HCT116 (cell line): Measurements from ENCODE around the gene LURAP1L. TPM values are rescaled to one million over a fixed set of nuclear protein-coding genes. Genes with fewer than 3 reads are reported as not detected.

Source experiments
- ATAC-seq: fragments of 200-7000 bp; cut with Tn5 transposase; 2 replicates; pipeline ENCODE4 v1.9.1; 2020; ENCODE audit warnings: mild to moderate bottlenecking, moderate library complexity
- BruUV-seq: library from RNA; stranded (reverse); fragments of 400-500 nt; replicated peaks from 2 replicates; lab custom pipeline; 2021; lab: Mats Ljungman, UMichigan
- CTCF ChIA-PET: fragments of 300-600 bp; sonication (Branson Sonifier 250); formaldehyde crosslinking; loops from one replicate; lab custom pipeline; 2021; ENCODE audit warnings: antibody characterized with exemption; lab: Charles Lee
- POLR2A ChIA-PET: fragments of 300-600, 350-600 bp; sonication (Branson Sonifier 250); formaldehyde crosslinking; loops from one replicate; lab custom pipeline; 2021; ENCODE audit warnings: antibody characterized with exemption; lab: Charles Lee
- RAD21 ChIA-PET, 2 experiments: fragments of 300-600 bp; sonication (Branson Sonifier 250); formaldehyde crosslinking; loops; one replicate each; lab custom pipeline; 2023; ENCODE audit warnings: low total read pairs in 2 of 2; ENCODE audit not compliant: uncharacterized antibody in 2 of 2, unreplicated experiment in 2 of 2, low non-redundant PET in 1 of 2; lab: Charles Lee
- DNase-seq: peaks from one replicate; pipeline ENCODE4 v3.0.0-alpha.2; 2010; ENCODE audit warnings: low read depth, low spot score
- H2AFZ ChIP-seq: fragments of 200-600 bp; shearing (Covaris generic), sonication (generic); 2 replicates; pipeline ENCODE4 v1.6.1; 2017; ENCODE audit warnings: low read depth, mixed run types, mixed read lengths, antibody characterized with exemption, low read length; ENCODE audit not compliant: poor library complexity, severe bottlenecking
- H3K27ac ChIP-seq: 2 replicates; pipeline ENCODE4 v1.5.1; 2012; ENCODE audit warnings: low read depth, low read length
- H3K27me3 ChIP-seq: fragments of 200-600 bp; sonication (generic); 2 replicates; pipeline ENCODE4 v1.6.1; 2016; ENCODE audit warnings: mixed run types, low read length, mixed read lengths; ENCODE audit not compliant: insufficient read depth
- H3K36me3 ChIP-seq, 2 experiments: fragments of 200-500 bp in 1 of 2; fragments of 200-600 bp in 1 of 2; sonication (Bioruptor generic) in 1 of 2; sonication (generic) in 1 of 2; 2 replicates each; pipeline versions ENCODE4 v1.5.1 to v1.6.1; 2014 to 2016; ENCODE audit warnings: low read length in 2 of 2, inconsistent platforms in 1 of 2, mixed read lengths in 1 of 2, mixed run types in 1 of 2; ENCODE audit not compliant: insufficient read depth in 2 of 2, control insufficient read depth in 1 of 2
- H3K4me1 ChIP-seq, 2 experiments: fragments of 200-600 bp in 1 of 2; sonication (generic) in 1 of 2; 2 replicates each; pipeline versions ENCODE4 v1.5.1 to v1.6.1; 2012 to 2017; ENCODE audit warnings: low read length in 2 of 2, inconsistent platforms in 1 of 2, mild to moderate bottlenecking in 1 of 2, mixed read lengths in 1 of 2, mixed run types in 1 of 2, moderate library complexity in 1 of 2; ENCODE audit not compliant: insufficient read depth in 2 of 2, control insufficient read depth in 1 of 2
- H3K4me2 ChIP-seq: fragments of 200-600 bp; sonication (generic); 2 replicates; pipeline ENCODE4 v1.6.1; 2017; ENCODE audit warnings: mixed run types, low read length, mixed read lengths
- H3K4me3 ChIP-seq, 2 experiments: fragments of 200-600 bp in 1 of 2; sonication (generic) in 1 of 2; replicated peaks in 1 of 2; 2 replicates each; pipeline ENCODE4 v1.5.1; 2011 to 2016; ENCODE audit warnings: low read length in 2 of 2, control low read depth in 1 of 2, low read depth in 1 of 2, mild to moderate bottlenecking in 1 of 2, mixed read lengths in 1 of 2, mixed run types in 1 of 2
- H3K79me2 ChIP-seq: fragments of 200-600 bp; sonication (generic); 2 replicates; pipeline ENCODE4 v1.6.1; 2017; ENCODE audit warnings: mild to moderate bottlenecking, mixed run types, low read length, moderate library complexity, mixed read lengths; ENCODE audit not compliant: insufficient read depth
- H3K9ac ChIP-seq: fragments of 200-600 bp; sonication (generic); 2 replicates; pipeline ENCODE4 v1.6.1; 2016; ENCODE audit warnings: low read length, mixed read lengths
- H3K9me2 ChIP-seq: fragments of 200-600 bp; sonication (generic), shearing (Covaris generic); 2 replicates; pipeline ENCODE4 v1.6.1; 2017; ENCODE audit warnings: mixed run types, mild to moderate bottlenecking, moderate library complexity; ENCODE audit not compliant: insufficient read depth
- H3K9me3 ChIP-seq, 2 experiments: fragments of 200-500 bp in 1 of 2; fragments of 200-600 bp in 1 of 2; sonication (Bioruptor generic) in 1 of 2; sonication (generic) in 1 of 2; 2 replicates each; pipeline ENCODE4 v1.6.1; 2014 to 2017; ENCODE audit warnings: low read length in 2 of 2, mixed read lengths in 2 of 2, inconsistent platforms in 1 of 2, low read depth in 1 of 2, mild to moderate bottlenecking in 1 of 2, mixed run types in 1 of 2, moderate library complexity in 1 of 2; ENCODE audit not compliant: control insufficient read depth in 1 of 2, insufficient read depth in 1 of 2
- H4K20me1 ChIP-seq: fragments of 200-600 bp; sonication (generic), shearing (Covaris generic); 2 replicates; pipeline ENCODE4 v1.6.1; 2017; ENCODE audit warnings: mixed run types, mild to moderate bottlenecking, moderate library complexity; ENCODE audit not compliant: insufficient read depth
- CBX3 ChIP-seq: IDR thresholded peaks from 2 replicates; pipeline ENCODE4 v1.6.1; 2012; ENCODE audit warnings: low read depth
- EGR1 ChIP-seq: IDR thresholded peaks from 2 replicates; pipeline ENCODE4 v1.6.1; 2012; ENCODE audit warnings: low read depth
- EZH2 ChIP-seq: fragments of 200-600 bp; sonication (generic); IDR thresholded peaks from 2 replicates; pipeline ENCODE4 v1.6.1; 2017; ENCODE audit warnings: antibody characterized with exemption, mixed run types
- FOSL1 ChIP-seq: IDR thresholded peaks from 2 replicates; pipeline ENCODE4 v1.6.1; 2012; ENCODE audit warnings: low read depth
- JUND ChIP-seq: IDR thresholded peaks from 2 replicates; pipeline ENCODE4 v1.6.1; 2012
- POLR2A ChIP-seq: IDR thresholded peaks from 2 replicates; pipeline ENCODE4 v1.7.0; 2011; ENCODE audit warnings: borderline replicate concordance; ENCODE audit not compliant: insufficient read depth, insufficient read length; ENCODE audit errors: extremely low read depth
- POLR2AphosphoS5 ChIP-seq: IDR thresholded peaks from 2 replicates; pipeline ENCODE4 v1.6.1; 2011; ENCODE audit warnings: mild to moderate bottlenecking, low read depth, low read length, moderate library complexity
- RAD21 ChIP-seq: IDR thresholded peaks from 2 replicates; pipeline ENCODE4 v1.6.1; 2012; ENCODE audit warnings: low read depth, mild to moderate bottlenecking
- SRF ChIP-seq: IDR thresholded peaks from 2 replicates; pipeline ENCODE4 v1.6.1; 2012; ENCODE audit warnings: low read depth
- TCF7L2 ChIP-seq: IDR thresholded peaks from 2 replicates; pipeline ENCODE4 v1.7.0; 2011; ENCODE audit warnings: borderline replicate concordance, inconsistent platforms; ENCODE audit not compliant: insufficient read depth, insufficient read length; ENCODE audit errors: extremely low read depth
- ZFX ChIP-seq: fragments of 450-650 bp; IDR thresholded peaks from 2 replicates; pipeline ENCODE4 v1.6.1; 2017
- ZNF274 ChIP-seq: fragments of 200-500 bp; sonication (Bioruptor generic); IDR thresholded peaks from 2 replicates; pipeline ENCODE4 v1.6.1; 2014; ENCODE audit warnings: mild to moderate bottlenecking, low read depth, low read length, inconsistent platforms
- intact Hi-C: fragments of 100-400 bp; cut with micrococcal nuclease; formaldehyde crosslinking; loops from 2 replicates; pipeline ENCODE4 v1.10.0; 2022
- total RNA-seq: library from RNA; stranded (reverse); gene quantifications from one replicate; pipeline ENCODE4 v1.2.1, GENCODE V29; 2021; ENCODE audit not compliant: unreplicated experiment
- TF ChIP-seq, protein P1 (sequence below), 3 experiments: fragments of 200-600 bp in 1 of 3; sonication (generic) in 1 of 3; IDR thresholded peaks in 2 of 3; conservative IDR thresholded peaks in 1 of 3; 2 replicates each; pipeline ENCODE4 v1.5.1; 2012 to 2017; ENCODE audit warnings: low read depth in 2 of 3, low read length in 2 of 3, antibody characterized with exemption in 1 of 3, borderline replicate concordance in 1 of 3, control low read depth in 1 of 3, mild to moderate bottlenecking in 1 of 3, mixed read lengths in 1 of 3, mixed run types in 1 of 3, moderate library complexity in 1 of 3; ENCODE audit not compliant: insufficient read depth in 1 of 3
- TF ChIP-seq, protein P2 (sequence below): IDR thresholded peaks from 2 replicates; pipeline ENCODE4 v1.6.1; 2012

The LURAP1L gene
- total RNA-seq, 1 experiment from 2014 or later: 13.3 TPM

DNA sequence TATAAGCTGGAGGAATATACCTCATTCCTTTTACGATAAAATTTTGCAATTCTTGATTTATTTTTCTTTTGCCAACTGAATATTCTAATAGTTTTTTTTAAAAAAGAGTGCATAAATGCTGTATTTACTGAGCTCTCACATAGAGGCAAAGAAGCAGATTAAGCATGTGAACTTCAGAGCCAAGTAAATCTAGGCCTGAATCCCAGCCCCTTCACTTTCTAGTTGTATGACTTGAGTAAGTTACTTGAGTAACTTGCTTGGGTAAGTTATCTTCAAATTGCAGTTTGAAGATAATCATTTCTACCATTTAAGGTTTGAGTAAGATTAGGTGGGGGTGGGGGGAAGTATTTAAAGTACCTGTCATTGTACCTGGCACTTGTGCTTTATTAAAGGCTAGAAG is 21.8 kb downstream of the LURAP1L start:
- Histone ChIP-seq H3K4me3 (no peak overlapping the region), H3K9me3 (no peaks in the 10 kb centered on the region), H3K9me2 (no peaks in the 10 kb centered on the region), H3K36me3 (no peaks in the 10 kb centered on the region), H3K27ac (no peak overlapping the region), H3K79me2 (no peaks in the 10 kb centered on the region), H2AFZ (no peak overlapping the region), H3K4me2 (no peak overlapping the region), H3K4me1 (no peaks in the 10 kb centered on the region), H4K20me1 (no peaks in the 10 kb centered on the region), H3K9ac (no peak overlapping the region), H3K27me3 (no peaks in the 10 kb centered on the region)
- intact Hi-C loops: no loop called here
- CTCF ChIA-PET: no interaction called here
- no peak for TF ChIP-seq JUND
- TF ChIP-seq CBX3: no peak
- no peak for TF ChIP-seq ZNF274
- TF ChIP-seq EZH2: no peak
- TF ChIP-seq, protein P1, sequence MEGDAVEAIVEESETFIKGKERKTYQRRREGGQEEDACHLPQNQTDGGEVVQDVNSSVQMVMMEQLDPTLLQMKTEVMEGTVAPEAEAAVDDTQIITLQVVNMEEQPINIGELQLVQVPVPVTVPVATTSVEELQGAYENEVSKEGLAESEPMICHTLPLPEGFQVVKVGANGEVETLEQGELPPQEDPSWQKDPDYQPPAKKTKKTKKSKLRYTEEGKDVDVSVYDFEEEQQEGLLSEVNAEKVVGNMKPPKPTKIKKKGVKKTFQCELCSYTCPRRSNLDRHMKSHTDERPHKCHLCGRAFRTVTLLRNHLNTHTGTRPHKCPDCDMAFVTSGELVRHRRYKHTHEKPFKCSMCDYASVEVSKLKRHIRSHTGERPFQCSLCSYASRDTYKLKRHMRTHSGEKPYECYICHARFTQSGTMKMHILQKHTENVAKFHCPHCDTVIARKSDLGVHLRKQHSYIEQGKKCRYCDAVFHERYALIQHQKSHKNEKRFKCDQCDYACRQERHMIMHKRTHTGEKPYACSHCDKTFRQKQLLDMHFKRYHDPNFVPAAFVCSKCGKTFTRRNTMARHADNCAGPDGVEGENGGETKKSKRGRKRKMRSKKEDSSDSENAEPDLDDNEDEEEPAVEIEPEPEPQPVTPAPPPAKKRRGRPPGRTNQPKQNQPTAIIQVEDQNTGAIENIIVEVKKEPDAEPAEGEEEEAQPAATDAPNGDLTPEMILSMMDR (IDR thresholded peaks at IDR 0.05 in 2 of 3, conservative IDR thresholded peaks at IDR 0.05 in 1 of 3; ENCODE audit: borderline replicate concordance in 1 of 3, insufficient read depth in 1 of 3, low read depth in 2 of 3, low read length in 2 of 3): no peak
- TF ChIP-seq, protein P2, sequence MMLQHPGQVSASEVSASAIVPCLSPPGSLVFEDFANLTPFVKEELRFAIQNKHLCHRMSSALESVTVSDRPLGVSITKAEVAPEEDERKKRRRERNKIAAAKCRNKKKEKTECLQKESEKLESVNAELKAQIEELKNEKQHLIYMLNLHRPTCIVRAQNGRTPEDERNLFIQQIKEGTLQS: no peak
- no peak for TF ChIP-seq TCF7L2
- RAD21 ChIA-PET: no interaction called here
- POLR2A ChIA-PET: interaction anchor here (1.2 kb wide), 1 partner anchor 12 kb away, joined by 4 read pairs; no protein-coding TSS in a partner anchor
- no TSS peak for BruUV-seq
- DNase-seq (no peak), ATAC-seq (no peak)

DNA sequence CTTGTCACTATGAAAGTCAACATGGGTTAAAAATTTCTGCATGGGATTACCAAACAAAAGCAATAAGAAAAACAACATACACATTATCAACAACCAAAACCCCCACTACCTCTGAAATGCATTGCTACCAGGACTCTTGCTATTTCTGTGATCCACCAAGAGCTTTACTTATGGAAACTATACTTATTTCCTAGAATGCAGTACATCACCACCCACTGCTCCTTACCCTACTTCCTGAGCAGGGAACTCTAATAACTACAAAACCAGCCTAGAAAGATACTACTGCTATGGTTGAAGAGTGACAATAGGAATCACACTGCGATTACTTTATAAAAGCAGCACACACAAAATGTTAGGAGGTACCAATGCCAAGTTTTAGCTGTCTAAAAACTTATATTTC is 22.2 kb downstream of the LURAP1L start:
- Histone ChIP-seq H3K27me3 (no peaks in the 10 kb centered on the region), H3K36me3 (no peaks in the 10 kb centered on the region), H3K27ac (no peak overlapping the region), H3K9ac (no peak overlapping the region), H3K4me1 (no peaks in the 10 kb centered on the region), H3K79me2 (no peaks in the 10 kb centered on the region), H3K9me3 (no peaks in the 10 kb centered on the region), H3K4me2 (no peak overlapping the region), H4K20me1 (no peaks in the 10 kb centered on the region), H3K9me2 (no peaks in the 10 kb centered on the region), H2AFZ (no peak overlapping the region), H3K4me3 (no peak overlapping the region)
- no TSS peak for BruUV-seq
- ChIA-PET POLR2A (interaction anchor here (1.2 to 1.6 kb wide), 3 partner anchors 12 to 22 kb away, joined by 3 to 10 read pairs (median 4); partner anchors contain the start of gene LURAP1L), CTCF (interaction anchor here (1.0 kb wide), 1 partner anchor 13 kb away, joined by 3 read pairs; no protein-coding TSS in a partner anchor), RAD21 (no interaction called here)
- no peak for TF ChIP-seq EGR1
- TF ChIP-seq JUND: no peak
- TF ChIP-seq EZH2: no peak
- TF ChIP-seq, protein P1 (IDR thresholded peaks at IDR 0.05 in 2 of 3, conservative IDR thresholded peaks at IDR 0.05 in 1 of 3; ENCODE audit: borderline replicate concordance in 1 of 3, insufficient read depth in 1 of 3, low read depth in 2 of 3, low read length in 2 of 3): no peak
- TF ChIP-seq POLR2A: no peak
- TF ChIP-seq FOSL1: no peak
- no peak for TF ChIP-seq ZFX
- no peak for TF ChIP-seq RAD21
- TF ChIP-seq ZNF274: no peak
- TF ChIP-seq SRF: no peak
- TF ChIP-seq POLR2AphosphoS5: no peak
- ATAC-seq: no peak
- intact Hi-C loops: no loop called here
- DNase-seq: no peak
